Left lung (tissue), 14 donors: Measurements from ENCODE around the gene MRPL32. TPM values are rescaled to one million over a fixed set of nuclear protein-coding genes. Genes with fewer than 3 reads are reported as not detected.
"Not testable (repeated sequence)": the region's sequence is repeated elsewhere in the genome, so short reads cannot be mapped to it uniquely, and the experiment has no call there.

Experiments used
- ATAC-seq: fragments of 200-7000 bp; cut with Tn5 transposase; one replicate; pipeline ENCODE4 v1.9.1; 2020; ENCODE audit warnings: moderate library complexity
- DNase-seq, 4 donors: peaks; one replicate each; pipeline ENCODE4 v3.0.0-alpha.2; 2013 to 2020
- H3K27ac ChIP-seq, 2 donors: fragments of 200-600 bp; sonication (generic) in 1 of 2; one replicate each; pipeline versions ENCODE4 v1.5.0 to v1.8.0; 2020 to 2021
- H3K27me3 ChIP-seq, 2 donors: fragments of 200-600 bp; sonication (generic) in 1 of 2; one replicate each; pipeline versions ENCODE4 v1.5.0 to v1.8.0; 2020 to 2021
- H3K36me3 ChIP-seq, 2 donors: fragments of 200-600 bp; sonication (generic) in 1 of 2; one replicate each; pipeline versions ENCODE4 v1.5.0 to v1.8.0; 2020 to 2021
- H3K4me1 ChIP-seq, 2 donors: fragments of 200-600 bp; one replicate each; pipeline ENCODE4 v1.8.0; 2021
- H3K4me3 ChIP-seq, 2 donors: fragments of 200-600 bp; sonication (generic) in 1 of 2; one replicate each; pipeline versions ENCODE4 v1.5.0 to v1.8.0; 2020 to 2021; ENCODE audit warnings: mild to moderate bottlenecking in 1 of 2
- H3K9me3 ChIP-seq, 2 donors: fragments of 200-600 bp; sonication (generic) in 1 of 2; one replicate each; pipeline versions ENCODE4 v1.5.0 to v1.8.0; 2020 to 2021
- CTCF ChIP-seq, 2 donors: fragments of 200-600 bp; sonication (generic) in 1 of 2; IDR thresholded peaks; one replicate each; pipeline versions ENCODE4 v1.5.0 to v1.8.0; 2021; ENCODE audit warnings: antibody characterized with exemption in 2 of 2
- intact Hi-C, 2 donors: fragments of 100-400 bp; cut with DNase I; formaldehyde crosslinking; loops; one replicate each; pipeline versions ENCODE4 v1.11.2 to v1.14.2; 2022
- long read RNA-seq, 12 donors: library from polyadenylated mRNA in 2 of 12; unstranded in 2 of 12; transcript quantifications; one replicate each; pipeline ENCODE4 v2.0.0 and lab custom pipeline, GENCODE V29; 2019 to 2026
- polyA plus RNA-seq, 6 donors: library from polyadenylated mRNA; unstranded; fragments of 120-200 nt; gene quantifications; one replicate each; pipeline ENCODE4 v1.2.1, GENCODE V29; 2013; ENCODE audit not compliant: insufficient read length in 6 of 6
- total RNA-seq, 2 donors: library from RNA; stranded (reverse); fragmentation: NEBNext Ultra II Directional; extraction: Animal tissue kit (Norgen Biotek cat#: 25700); gene quantifications; one replicate each; pipeline ENCODE4 v1.2.1, GENCODE V29; 2021
- donor health status: DM: no; HTN: yes; CAD: no.
- donor health status: DM: no; HTN: no; CAD: no.

Gene MRPL32
- total RNA-seq (10 to 100 TPM; 38.5 to 53.3 TPM), polyA plus RNA-seq (10 to 100 TPM; 50.4 to 55.4 (median 54.5) TPM)
- long read RNA-seq, donor 1, transcript MRPL32-201 (3 exons, 1,035 nt) = major isoform, 43 of 64 reads
- long read RNA-seq, donor 1, partial matches to known transcripts = 20 of 64 reads
- long read RNA-seq, donor 1, other reads (novel, unspliced or antisense) = 0 of 64 reads
- long read RNA-seq, donor 2, transcript MRPL32-201 (3 exons, 1,035 nt) = major isoform, 27 of 65 reads
- long read RNA-seq, donor 2, partial matches to known transcripts = 38 of 65 reads
- long read RNA-seq, donor 2, other reads (novel, unspliced or antisense) = 0 of 65 reads
- long read RNA-seq, donor 3, transcript MRPL32-201 (3 exons, 1,035 nt) = major isoform, 25 of 26 reads
- long read RNA-seq, donor 3, partial matches to known transcripts = 0 of 26 reads
- long read RNA-seq, donor 3, other reads (novel, unspliced or antisense) = 0 of 26 reads
- long read RNA-seq, donor 4, transcript MRPL32-201 (3 exons, 1,035 nt) = major isoform, 36 of 40 reads
- long read RNA-seq, donor 4, partial matches to known transcripts = 3 of 40 reads
- long read RNA-seq, donor 4, other reads (novel, unspliced or antisense) = 1 of 40 reads
- long read RNA-seq, donor 5, transcript MRPL32-201 (3 exons, 1,035 nt) = major isoform, 35 of 36 reads
- long read RNA-seq, donor 5, partial matches to known transcripts = 0 of 36 reads
- long read RNA-seq, donor 5, other reads (novel, unspliced or antisense) = 0 of 36 reads
- long read RNA-seq, donor 6, transcript MRPL32-201 (3 exons, 1,035 nt) = major isoform, 57 of 72 reads
- long read RNA-seq, donor 6, partial matches to known transcripts = 15 of 72 reads
- long read RNA-seq, donor 6, other reads (novel, unspliced or antisense) = 0 of 72 reads
- long read RNA-seq, donor 7, transcript MRPL32-201 (3 exons, 1,035 nt) = major isoform, 23 of 42 reads
- long read RNA-seq, donor 7, partial matches to known transcripts = 19 of 42 reads
- long read RNA-seq, donor 7, other reads (novel, unspliced or antisense) = 0 of 42 reads
- long read RNA-seq, donor 8, transcript MRPL32-201 (3 exons, 1,035 nt) = major isoform, 19 of 24 reads
- long read RNA-seq, donor 8, partial matches to known transcripts = 5 of 24 reads
- long read RNA-seq, donor 8, other reads (novel, unspliced or antisense) = 0 of 24 reads
- long read RNA-seq, donor 9, partial matches to known transcripts = 0 of 1 reads
- long read RNA-seq, donor 9, other reads (novel, unspliced or antisense) = 0 of 1 reads
- long read RNA-seq, donor 10, transcript MRPL32-201 (3 exons, 1,035 nt) = major isoform, 27 of 29 reads
- long read RNA-seq, donor 10, partial matches to known transcripts = 1 of 29 reads
- long read RNA-seq, donor 10, other reads (novel, unspliced or antisense) = 1 of 29 reads
- long read RNA-seq, donor 11, transcript MRPL32-201 (3 exons, 1,035 nt) = major isoform, 41 of 55 reads
- long read RNA-seq, donor 11, partial matches to known transcripts = 14 of 55 reads
- long read RNA-seq, donor 11, other reads (novel, unspliced or antisense) = 0 of 55 reads
- long read RNA-seq, donor 12, transcript MRPL32-201 (3 exons, 1,035 nt) = major isoform, 28 of 33 reads
- long read RNA-seq, donor 12, partial matches to known transcripts = 5 of 33 reads
- long read RNA-seq, donor 12, other reads (novel, unspliced or antisense) = 0 of 33 reads

GRCh38 chr7:42931834-42932651, at the start of gene MRPL32, which contains the start of gene PSMA2:
MRPL32 (plus strand) TSS chr7:42932376; CDS start chr7:42932387, 11 bp downstream.
PSMA2 (minus strand) TSS chr7:42932174; CDS start chr7:42932158, 16 bp downstream.
- peaks cover 11 to 51% of the 10 kb centered on the region in 2 donors for H3K4me1 ChIP-seq
- no peak for TF ChIP-seq CTCF (IDR thresholded peaks at IDR 0.05)
- no peaks in the 10 kb centered on the region for H3K9me3 ChIP-seq
- intact Hi-C loops = no loop called here
- peaks cover 0 to 20% of the 10 kb centered on the region in 2 donors for H3K36me3 ChIP-seq
- H3K27ac ChIP-seq = peak within 1 kb of the TSS; percentile 77 to 79
- DNase-seq (peak; percentile 94 to 97 (median 96)), ATAC-seq (peak; percentile 99)
- H3K4me3 ChIP-seq = peak within 1 kb of the TSS; percentile 82 to 90
- H3K27me3 ChIP-seq = no peaks in the 10 kb centered on the region

- DNase-seq (peak in 2 of 4 donors; percentile 73 to 87), ATAC-seq (peak; percentile 58)
- TF ChIP-seq CTCF (IDR thresholded peaks at IDR 0.05) = no peak
- no peak overlapping the region for H3K4me3 ChIP-seq
- H3K4me1 ChIP-seq = peaks cover 0 to 14% of the 10 kb centered on the region in 2 donors
- H3K36me3 ChIP-seq = no peaks in the 10 kb centered on the region
- intact Hi-C loops = no loop called here
- H3K9me3 ChIP-seq = no peaks in the 10 kb centered on the region
- no peaks in the 10 kb centered on the region for H3K27me3 ChIP-seq
- no peak overlapping the region for H3K27ac ChIP-seq
Measured at GRCh38 chr7:42883950-42884349, 48.2 kb upstream of the MRPL32 start.

GRCh38 chr7:42885183-42885582, 47.0 kb upstream of the MRPL32 start:
- intact Hi-C loops, H3K27ac ChIP-seq, H3K27me3 ChIP-seq, DNase-seq, ATAC-seq, H3K9me3 ChIP-seq, H3K4me3 ChIP-seq, H3K36me3 ChIP-seq: not testable (repeated sequence)
- H3K4me1 ChIP-seq = peaks cover 0 to 24% of the 10 kb centered on the region in 2 donors

GRCh38 chr7:42886129-42886528, 46.0 kb upstream of the MRPL32 start:
- H3K4me1 ChIP-seq = peaks cover 0 to 24% of the 10 kb centered on the region in 2 donors
- H3K4me3 ChIP-seq = no peak overlapping the region
- peak; percentile 26 to 28 for TF ChIP-seq CTCF (IDR thresholded peaks at IDR 0.05)
- no peaks in the 10 kb centered on the region for H3K27me3 ChIP-seq
- H3K36me3 ChIP-seq = no peaks in the 10 kb centered on the region
- ATAC-seq = no peak
- H3K27ac ChIP-seq = no peak overlapping the region
- no peaks in the 10 kb centered on the region for H3K9me3 ChIP-seq
- DNase-seq = no peak
- intact Hi-C loops = no loop called here
